Epithelial cell of proximal tubule (primary cell): ENCODE measurements around the gene IL24. TPM values are rescaled to one million over a fixed set of nuclear protein-coding genes. Genes with fewer than 3 reads are reported as not detected.

Experiments used
- DNase-seq: peaks from one replicate; pipeline ENCODE4 v3.0.0-alpha.2; 2011; ENCODE audit warnings: low read depth
- H3K4me3 ChIP-seq: 2 replicates; pipeline ENCODE4 v1.5.1; 2011; ENCODE audit warnings: low read depth, mild to moderate bottlenecking, low read length
- CTCF ChIP-seq: conservative IDR thresholded peaks from 2 replicates; pipeline ENCODE4 v1.5.1; 2012; ENCODE audit warnings: low read depth, mild to moderate bottlenecking, low read length
- total RNA-seq: library from RNA; depleted of rRNA; stranded (reverse); fragments of >200 nt; gene quantifications from 2 replicates; pipeline ENCODE4 v1.2.3, GENCODE V29; 2015

The IL24 gene
- total RNA-seq, 1 donor from 2014 or later = 1.1 TPM

- no peak for DNase-seq
- H3K4me3 ChIP-seq = no peak overlapping the region
These were observed 9.5 kb upstream of the IL24 start for GRCh38 chr1:206887701-206888100.

GRCh38 chr1:206890125-206891060 lies 6.8 kb upstream of the IL24 start:
- no peak for TF ChIP-seq CTCF
- DNase-seq = no peak
- H3K4me3 ChIP-seq = no peak overlapping the region

More at GRCh38 chr1:206887701-206888100, 9.5 kb upstream of the IL24 start:
- TF ChIP-seq CTCF = no peak

- DNase-seq = no peak
- no peak overlapping the region for H3K4me3 ChIP-seq
- TF ChIP-seq CTCF = no peak
These were observed 5.8 kb upstream of the IL24 start for GRCh38 chr1:206891412-206891811.

GRCh38 chr1:206892351-206892984 lies 4.8 kb upstream of the IL24 start:
- DNase-seq = no peak
- no peak for TF ChIP-seq CTCF
- no peak overlapping the region for H3K4me3 ChIP-seq

- DNase-seq = no peak
- H3K4me3 ChIP-seq = no peak overlapping the region
- TF ChIP-seq CTCF = no peak
These were observed 3.9 kb upstream of the IL24 start for GRCh38 chr1:206893380-206893779.

- DNase-seq = no peak
- TF ChIP-seq CTCF = no peak
- H3K4me3 ChIP-seq = no peak overlapping the region
These were observed 1.9 kb upstream of the IL24 start for GRCh38 chr1:206895325-206895724.

GRCh38 chr1:206895837-206896242 lies 1.4 kb upstream of the IL24 start:
- TF ChIP-seq CTCF = no peak
- H3K4me3 ChIP-seq = no peak overlapping the region
- DNase-seq = no peak
